Keratinocyte (primary cell): ENCODE results near the gene PRKCD. TPM values are rescaled to one million over a fixed set of nuclear protein-coding genes. Genes with fewer than 3 reads are reported as not detected.

Source experiments
- DNase-seq: peaks from one replicate; pipeline ENCODE4 v3.0.0-alpha.2; 2011; ENCODE audit warnings: low read depth, missing footprints, low spot score
- FAIRE-seq: peaks from 2 replicates; lab custom pipeline; 2011; peaks lifted over from hg19 to GRCh38; lab: Jason Lieb, UNC
- H2AFZ ChIP-seq: 2 replicates; pipeline ENCODE4 v1.6.0; 2012; ENCODE audit warnings: low read length, control low read depth, inconsistent platforms; ENCODE audit not compliant: control insufficient read depth
- H3K27ac ChIP-seq: 2 replicates; pipeline ENCODE4 v1.5.1; 2011; ENCODE audit warnings: low read length; ENCODE audit not compliant: control insufficient read depth, insufficient read depth
- H3K27me3 ChIP-seq: 3 replicates; pipeline ENCODE4 v1.6.0; 2011; ENCODE audit warnings: low read length; ENCODE audit not compliant: control insufficient read depth, insufficient read depth; ENCODE audit errors: extremely low read depth
- H3K36me3 ChIP-seq, 2 experiments: 2 replicates in 1 of 2; 3 replicates in 1 of 2; pipeline ENCODE4 v1.5.1; 2011; ENCODE audit warnings: low read length in 2 of 2, mild to moderate bottlenecking in 1 of 2; ENCODE audit not compliant: control insufficient read depth in 2 of 2, insufficient read depth in 2 of 2; ENCODE audit errors: extremely low read depth in 1 of 2
- H3K4me1 ChIP-seq: 3 replicates; pipeline ENCODE4 v1.5.1; 2011; ENCODE audit warnings: low read length; ENCODE audit not compliant: control insufficient read depth, insufficient read depth; ENCODE audit errors: extremely low read depth
- H3K4me2 ChIP-seq: 3 replicates; pipeline ENCODE4 v1.6.0; 2011; ENCODE audit warnings: low read depth, low read length; ENCODE audit not compliant: control insufficient read depth, insufficient read depth; ENCODE audit errors: extremely low read depth
- H3K4me3 ChIP-seq, 3 experiments: fragments of 200-600 bp in 1 of 3; sonication (generic) in 1 of 3; 2 replicates in 2 of 3; 3 replicates in 1 of 3; pipeline ENCODE4 v1.5.1; 2011 to 2016; ENCODE audit warnings: low read length in 3 of 3, mild to moderate bottlenecking in 3 of 3, control low read depth in 2 of 3, inconsistent platforms in 1 of 3, low read depth in 1 of 3, mixed read lengths in 1 of 3, mixed run types in 1 of 3, moderate library complexity in 1 of 3; ENCODE audit not compliant: control insufficient read depth in 2 of 3, insufficient read depth in 2 of 3; ENCODE audit errors: extremely low read depth in 1 of 3
- H3K79me2 ChIP-seq: 2 replicates; pipeline ENCODE4 v1.6.0; 2012; ENCODE audit warnings: low read length; ENCODE audit not compliant: control insufficient read depth, insufficient read depth
- H3K9ac ChIP-seq: 3 replicates; pipeline ENCODE4 v1.6.0; 2011; ENCODE audit warnings: low read length; ENCODE audit not compliant: control insufficient read depth, insufficient read depth; ENCODE audit errors: extremely low read depth
- H3K9me1 ChIP-seq: 3 replicates; pipeline ENCODE4 v1.6.0; 2011; ENCODE audit warnings: low read length; ENCODE audit not compliant: control insufficient read depth, insufficient read depth; ENCODE audit errors: extremely low read depth
- H3K9me3 ChIP-seq: 2 replicates; pipeline ENCODE4 v1.5.1; 2012; ENCODE audit warnings: low read depth, low read length; ENCODE audit not compliant: control insufficient read depth
- H4K20me1 ChIP-seq: 3 replicates; pipeline ENCODE4 v1.6.0; 2011; ENCODE audit warnings: low read length; ENCODE audit not compliant: control insufficient read depth, insufficient read depth; ENCODE audit errors: extremely low read depth
- EZH2 ChIP-seq: IDR thresholded peaks from one replicate; pipeline ENCODE4 v1.6.1; 2012; ENCODE audit warnings: inconsistent platforms, mild to moderate bottlenecking, low read length, moderate library complexity
- dilution Hi-C: fragments of 300-500 bp; cut with MboI; formaldehyde crosslinking; loops from one replicate; pipeline ENCODE4 v1.7.0; 2020; ENCODE audit warnings: low sequenced_read_pairs; ENCODE audit not compliant: extremely low pct_ligation_motif_present
- polyA plus RNA-seq, 5 experiments: library from polyadenylated mRNA; depleted of rRNA in 3 of 5; stranded (reverse) in 3 of 5; stranded (forward) in 1 of 5; unstranded in 1 of 5; fragments of >200 nt; gene quantifications; 1 replicate in 1 of 5; 2 replicates in 3 of 5; 3 replicates in 1 of 5; pipeline versions ENCODE4 v1.2.1 to v1.2.3, GENCODE V29; 2011 to 2012; ENCODE audit warnings: missing spikeins in 2 of 5, low read depth in 1 of 5, low replicate concordance in 1 of 5
- TF ChIP-seq, protein P1 (sequence below), 3 experiments: IDR thresholded peaks in 1 of 3; conservative IDR thresholded peaks in 1 of 3; optimal IDR thresholded peaks in 1 of 3; 2 replicates in 2 of 3; 3 replicates in 1 of 3; pipeline versions ENCODE3 to v1.5.1; 2011; ENCODE audit warnings: low read length in 3 of 3, mild to moderate bottlenecking in 3 of 3, moderate library complexity in 2 of 3, control low read depth in 1 of 3, inconsistent platforms in 1 of 3; ENCODE audit not compliant: insufficient read depth in 2 of 3; ENCODE audit errors: extremely low read depth in 1 of 3

PRKCD gene
- polyA plus RNA-seq, 1 donor (not counting 4 experiments of a cell fraction or from before 2014, with no cell fraction given): 25.1 TPM

GRCh38 chr3:53169045-53169831 is 8.2 kb downstream of the PRKCD start:
- Histone ChIP-seq H3K79me2 (peaks cover 19% of the 10 kb centered on the region), H3K36me3 (peaks cover 1 to 3% of the 10 kb centered on the region in 2 experiments), H3K9me3 (no peaks in the 10 kb centered on the region), H4K20me1 (peaks cover 6% of the 10 kb centered on the region), H3K4me2 (no peak overlapping the region), H3K9me1 (no peaks in the 10 kb centered on the region), H3K4me1 (peaks cover 7% of the 10 kb centered on the region), H3K4me3 (no peak overlapping the region), H2AFZ (no peak overlapping the region), H3K9ac (no peak overlapping the region), H3K27me3 (no peaks in the 10 kb centered on the region), H3K27ac (no peak overlapping the region)
- no peak for FAIRE-seq
- no peak for TF ChIP-seq EZH2
- TF ChIP-seq, protein P1, sequence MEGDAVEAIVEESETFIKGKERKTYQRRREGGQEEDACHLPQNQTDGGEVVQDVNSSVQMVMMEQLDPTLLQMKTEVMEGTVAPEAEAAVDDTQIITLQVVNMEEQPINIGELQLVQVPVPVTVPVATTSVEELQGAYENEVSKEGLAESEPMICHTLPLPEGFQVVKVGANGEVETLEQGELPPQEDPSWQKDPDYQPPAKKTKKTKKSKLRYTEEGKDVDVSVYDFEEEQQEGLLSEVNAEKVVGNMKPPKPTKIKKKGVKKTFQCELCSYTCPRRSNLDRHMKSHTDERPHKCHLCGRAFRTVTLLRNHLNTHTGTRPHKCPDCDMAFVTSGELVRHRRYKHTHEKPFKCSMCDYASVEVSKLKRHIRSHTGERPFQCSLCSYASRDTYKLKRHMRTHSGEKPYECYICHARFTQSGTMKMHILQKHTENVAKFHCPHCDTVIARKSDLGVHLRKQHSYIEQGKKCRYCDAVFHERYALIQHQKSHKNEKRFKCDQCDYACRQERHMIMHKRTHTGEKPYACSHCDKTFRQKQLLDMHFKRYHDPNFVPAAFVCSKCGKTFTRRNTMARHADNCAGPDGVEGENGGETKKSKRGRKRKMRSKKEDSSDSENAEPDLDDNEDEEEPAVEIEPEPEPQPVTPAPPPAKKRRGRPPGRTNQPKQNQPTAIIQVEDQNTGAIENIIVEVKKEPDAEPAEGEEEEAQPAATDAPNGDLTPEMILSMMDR (optimal IDR thresholded peaks at IDR 0.05 in 1 of 3, IDR thresholded peaks at IDR 0.05 in 1 of 3, conservative IDR thresholded peaks at IDR 0.05 in 1 of 3; ENCODE audit: extremely low read depth in 1 of 3, insufficient read depth in 2 of 3, low read length in 3 of 3): no peak
- no peak for DNase-seq
- dilution Hi-C loops: no loop called here

DNA sequence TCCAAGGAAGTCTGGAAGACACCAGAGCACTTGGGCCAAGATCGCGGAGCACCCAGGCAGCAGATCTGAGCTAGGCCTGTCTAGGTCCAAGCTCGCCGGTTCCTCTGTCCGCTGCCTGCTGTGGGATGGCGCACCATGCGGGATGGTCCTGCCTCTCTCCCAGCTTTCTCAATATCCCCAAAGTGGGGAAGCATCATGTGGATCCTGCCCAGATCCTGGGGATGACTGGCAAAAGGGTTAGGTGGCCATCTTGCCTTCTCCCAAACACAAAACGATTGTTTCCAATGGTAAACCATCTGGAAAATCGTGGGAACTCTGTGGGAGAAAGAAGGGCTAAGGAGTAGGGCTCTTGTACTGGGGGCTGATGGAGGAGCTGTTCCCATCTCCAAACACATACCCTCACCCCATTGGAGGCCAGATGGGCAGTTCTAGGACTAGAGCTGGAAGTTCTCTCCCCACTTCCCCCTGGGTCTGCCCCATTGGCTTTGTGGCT is 8.9 kb downstream of the PRKCD start:
- no peak overlapping the region for H3K4me2 ChIP-seq
- H3K27ac ChIP-seq: no peak overlapping the region
- no peak for FAIRE-seq
- H2AFZ ChIP-seq: no peak overlapping the region
- peaks cover 3% of the 10 kb centered on the region in 2 experiments for H3K36me3 ChIP-seq
- DNase-seq: no peak
- H3K27me3 ChIP-seq: no peaks in the 10 kb centered on the region
- H3K4me1 ChIP-seq: peaks cover 2% of the 10 kb centered on the region
- dilution Hi-C loops: no loop called here
- peaks cover 19% of the 10 kb centered on the region for H3K79me2 ChIP-seq
- TF ChIP-seq EZH2: no peak
- TF ChIP-seq, protein P1 (optimal IDR thresholded peaks at IDR 0.05 in 1 of 3, IDR thresholded peaks at IDR 0.05 in 1 of 3, conservative IDR thresholded peaks at IDR 0.05 in 1 of 3; ENCODE audit: extremely low read depth in 1 of 3, insufficient read depth in 2 of 3, low read length in 3 of 3): no peak
- H3K9ac ChIP-seq: no peak overlapping the region
- no peaks in the 10 kb centered on the region for H3K9me3 ChIP-seq
- no peak overlapping the region for H3K4me3 ChIP-seq
- H4K20me1 ChIP-seq: peaks cover 3% of the 10 kb centered on the region
- no peaks in the 10 kb centered on the region for H3K9me1 ChIP-seq
